SU-DHL-6 (cell line): ENCODE measurements around the gene MCRIP2.

Source experiments
- CTCF ChIP-seq: fragments of 200-600 bp; sonication (generic); IDR thresholded peaks from one replicate; pipeline ENCODE4 v1.5.1; 2017; ENCODE audit warnings: antibody characterized with exemption, mild to moderate bottlenecking, low read length, moderate library complexity; ENCODE audit not compliant: insufficient read depth, poor library complexity, severe bottlenecking
- EZH2phosphoT487 ChIP-seq: fragments of 200-600 bp; sonication (generic), shearing (Covaris generic); conservative IDR thresholded peaks from 2 replicates; pipeline ENCODE4 v1.6.1; 2018; ENCODE audit warnings: mild to moderate bottlenecking, antibody characterized with exemption, low read length, moderate library complexity, mixed read lengths

DNA sequence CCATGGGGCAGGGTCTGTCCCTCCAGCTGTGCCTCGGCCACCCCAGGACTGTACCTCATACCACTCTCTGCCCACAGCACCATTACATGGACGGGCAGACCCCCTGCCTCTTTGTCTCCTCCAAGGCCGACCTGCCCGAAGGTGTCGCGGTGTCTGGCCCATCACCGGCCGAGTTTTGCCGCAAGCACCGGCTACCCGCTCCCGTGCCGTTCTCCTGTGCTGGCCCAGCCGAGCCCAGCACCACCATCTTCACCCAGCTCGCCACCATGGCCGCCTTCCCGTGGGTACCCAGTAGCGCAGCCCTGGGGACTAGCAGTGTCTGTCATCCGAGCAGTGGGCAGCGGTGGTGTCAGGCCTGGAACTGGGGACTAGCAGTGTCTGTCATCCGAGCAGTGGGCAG is 31.2 kb downstream of the MCRIP2 start:
- TF ChIP-seq CTCF (no peak), EZH2phosphoT487 (no peak)
